ENCODE results near the gene PFKL.

GRCh38 chr21:44269090-44269489 lies 30.8 kb upstream of the PFKL start:
- TF ChIP-seq CTCF (IDR thresholded peaks at IDR 0.05): no peak
- no peak for TF ChIP-seq EZH2phosphoT487 (IDR thresholded peaks at IDR 0.05)

Data from neural progenitor cell (in vitro differentiated cells).